Peyer's patch (tissue), 4 donors: ENCODE results near the gene EVC2. TPM values are rescaled to one million over a fixed set of nuclear protein-coding genes. Genes with fewer than 3 reads are reported as not detected.

ENCODE experiments used
- DNase-seq, 3 donors: peaks; one replicate each; pipeline ENCODE4 v3.0.0-alpha.2; 2017 to 2019
- H3K27ac ChIP-seq, 4 donors: fragments of 200-600 bp; sonication (generic); one replicate each; pipeline ENCODE4 v1.5.1; 2016 to 2019
- H3K27me3 ChIP-seq, 2 donors: fragments of 200-600 bp; sonication (generic); one replicate each; pipeline ENCODE4 v1.5.1; 2019
- H3K36me3 ChIP-seq, 3 donors: fragments of 200-600 bp; sonication (generic); one replicate each; pipeline ENCODE4 v1.5.1; 2016 to 2019
- H3K4me1 ChIP-seq, 4 donors: fragments of 200-600 bp; sonication (generic); one replicate each; pipeline ENCODE4 v1.5.1; 2016 to 2019
- H3K4me3 ChIP-seq, 4 donors: fragments of 200-600 bp; sonication (generic); 1 replicate in 3 of 4; 2 replicates in 1 of 4; pipeline ENCODE4 v1.5.1; 2016 to 2019; ENCODE audit warnings: mild to moderate bottlenecking in 1 of 4
- H3K9me3 ChIP-seq, 4 donors: fragments of 200-600 bp; sonication (generic); one replicate each; pipeline ENCODE4 v1.5.1; 2016 to 2019; ENCODE audit warnings: mild to moderate bottlenecking in 1 of 4
- CTCF ChIP-seq, 6 experiments: fragments of 450-650 bp in 4 of 6; fragments of 200-600 bp in 2 of 6; sonication (generic) in 1 of 6; IDR thresholded peaks; one replicate each; pipeline ENCODE4 v1.5.1; 2017 to 2019; ENCODE audit warnings: antibody characterized with exemption in 6 of 6, mild to moderate bottlenecking in 3 of 6, moderate library complexity in 1 of 6
- POLR2A ChIP-seq, 2 donors: fragments of 450-650 bp; IDR thresholded peaks; one replicate each; pipeline ENCODE4 v1.5.1; 2017; ENCODE audit warnings: antibody characterized with exemption in 2 of 2, mild to moderate bottlenecking in 2 of 2, moderate library complexity in 2 of 2
- total RNA-seq, 4 donors: library from RNA; depleted of rRNA; stranded (reverse); fragments of >200 nt; gene quantifications; one replicate each; pipeline ENCODE4 v1.1.0, GENCODE V29; 2016

EVC2 gene
- total RNA-seq, 4 donors from 2014 or later, result 0.70 to 32.2 (median 4.1) TPM

- no peak overlapping the region for H3K4me3 ChIP-seq
- no peak for TF ChIP-seq POLR2A (IDR thresholded peaks at IDR 0.05)
- no peak for TF ChIP-seq CTCF (IDR thresholded peaks at IDR 0.05)
- no peak for DNase-seq
Observed at GRCh38 chr4:5636766-5637670, 71.3 kb downstream of the EVC2 start.

GRCh38 chr4:5635826-5636195 lies 72.5 kb downstream of the EVC2 start:
- TF ChIP-seq POLR2A (IDR thresholded peaks at IDR 0.05) (no peak), CTCF (IDR thresholded peaks at IDR 0.05) (no peak)
- Histone ChIP-seq H3K9me3 (no peaks in the 10 kb centered on the region), H3K27me3 (no peaks in the 10 kb centered on the region), H3K36me3 (no peaks in the 10 kb centered on the region), H3K27ac (no peak overlapping the region), H3K4me1 (no peaks in the 10 kb centered on the region), H3K4me3 (no peak overlapping the region)
- no peak for DNase-seq

More at GRCh38 chr4:5636766-5637670, 71.3 kb downstream of the EVC2 start:
- Histone ChIP-seq H3K9me3 (no peaks in the 10 kb centered on the region), H3K36me3 (no peaks in the 10 kb centered on the region), H3K27me3 (no peaks in the 10 kb centered on the region), H3K27ac (no peak overlapping the region), H3K4me1 (no peaks in the 10 kb centered on the region)

GRCh38 chr4:5632571-5632970 lies 75.8 kb downstream of the EVC2 start:
- no peaks in the 10 kb centered on the region for H3K4me1 ChIP-seq
- no peaks in the 10 kb centered on the region for H3K9me3 ChIP-seq
- no peak overlapping the region for H3K27ac ChIP-seq
- no peak overlapping the region for H3K4me3 ChIP-seq
- no peak for TF ChIP-seq CTCF (IDR thresholded peaks at IDR 0.05)
- no peak for TF ChIP-seq POLR2A (IDR thresholded peaks at IDR 0.05)
- DNase-seq, result no peak
- H3K27me3 ChIP-seq, result no peaks in the 10 kb centered on the region
- no peaks in the 10 kb centered on the region for H3K36me3 ChIP-seq

GRCh38 chr4:5632066-5632440 lies 76.3 kb downstream of the EVC2 start:
- TF ChIP-seq CTCF (IDR thresholded peaks at IDR 0.05), result no peak
- TF ChIP-seq POLR2A (IDR thresholded peaks at IDR 0.05), result no peak
- no peaks in the 10 kb centered on the region for H3K9me3 ChIP-seq
- no peak overlapping the region for H3K4me3 ChIP-seq
- H3K36me3 ChIP-seq, result no peaks in the 10 kb centered on the region
- no peaks in the 10 kb centered on the region for H3K4me1 ChIP-seq
- DNase-seq, result no peak
- no peaks in the 10 kb centered on the region for H3K27me3 ChIP-seq
- H3K27ac ChIP-seq, result no peak overlapping the region

- no peaks in the 10 kb centered on the region for H3K36me3 ChIP-seq
- no peaks in the 10 kb centered on the region for H3K9me3 ChIP-seq
- H3K4me1 ChIP-seq, result no peaks in the 10 kb centered on the region
- H3K4me3 ChIP-seq, result no peak overlapping the region
- no peak for TF ChIP-seq CTCF (IDR thresholded peaks at IDR 0.05)
- no peak overlapping the region for H3K27ac ChIP-seq
- H3K27me3 ChIP-seq, result no peaks in the 10 kb centered on the region
- no peak for DNase-seq
Observed at GRCh38 chr4:5631352-5632065, 76.8 kb downstream of the EVC2 start.
